Astrocyte (in vitro differentiated cells and primary cell): ENCODE results near the gene DYTN.

ENCODE experiments used
- CTCF ChIP-seq: IDR thresholded peaks from 2 replicates; pipeline ENCODE4 v1.5.1; 2011; ENCODE audit warnings: low read depth, mild to moderate bottlenecking, inconsistent platforms, low read length, moderate library complexity; ENCODE audit not compliant: insufficient read depth
- EZH2 ChIP-seq: IDR thresholded peaks from 2 replicates; pipeline ENCODE4 v1.6.1; 2012; ENCODE audit warnings: mild to moderate bottlenecking, low read length, inconsistent platforms; ENCODE audit not compliant: insufficient read depth

GRCh38 chr2:206721256-206721920, 3.2 kb upstream of the DYTN start:
- no peak for TF ChIP-seq CTCF
- no peak for TF ChIP-seq EZH2
